B cell (primary cell): ENCODE results near the gene OCA2.

Experiments
- CTCF ChIP-seq: fragments of 200-600 bp; IDR thresholded peaks from one replicate; pipeline ENCODE4 v1.8.0; 2022; ENCODE audit warnings: antibody characterized with exemption, mild to moderate bottlenecking
- EZH2 ChIP-seq: IDR thresholded peaks from 2 replicates; pipeline ENCODE4 v1.6.1; 2012; ENCODE audit warnings: borderline replicate concordance, low read depth, mild to moderate bottlenecking, moderate library complexity, low read length; ENCODE audit not compliant: insufficient read depth, poor library complexity, severe bottlenecking

GRCh38 chr15:28100516-28101195 is 1.5 kb upstream of the OCA2 start:
- TF ChIP-seq CTCF: no peak
- TF ChIP-seq EZH2: no peak
